ENCODE measurements around the gene TEX26. TPM values are rescaled to one million over a fixed set of nuclear protein-coding genes. Genes with fewer than 3 reads are reported as not detected.

TEX26 gene
- not detected in 2 replicates for total RNA-seq

DNA sequence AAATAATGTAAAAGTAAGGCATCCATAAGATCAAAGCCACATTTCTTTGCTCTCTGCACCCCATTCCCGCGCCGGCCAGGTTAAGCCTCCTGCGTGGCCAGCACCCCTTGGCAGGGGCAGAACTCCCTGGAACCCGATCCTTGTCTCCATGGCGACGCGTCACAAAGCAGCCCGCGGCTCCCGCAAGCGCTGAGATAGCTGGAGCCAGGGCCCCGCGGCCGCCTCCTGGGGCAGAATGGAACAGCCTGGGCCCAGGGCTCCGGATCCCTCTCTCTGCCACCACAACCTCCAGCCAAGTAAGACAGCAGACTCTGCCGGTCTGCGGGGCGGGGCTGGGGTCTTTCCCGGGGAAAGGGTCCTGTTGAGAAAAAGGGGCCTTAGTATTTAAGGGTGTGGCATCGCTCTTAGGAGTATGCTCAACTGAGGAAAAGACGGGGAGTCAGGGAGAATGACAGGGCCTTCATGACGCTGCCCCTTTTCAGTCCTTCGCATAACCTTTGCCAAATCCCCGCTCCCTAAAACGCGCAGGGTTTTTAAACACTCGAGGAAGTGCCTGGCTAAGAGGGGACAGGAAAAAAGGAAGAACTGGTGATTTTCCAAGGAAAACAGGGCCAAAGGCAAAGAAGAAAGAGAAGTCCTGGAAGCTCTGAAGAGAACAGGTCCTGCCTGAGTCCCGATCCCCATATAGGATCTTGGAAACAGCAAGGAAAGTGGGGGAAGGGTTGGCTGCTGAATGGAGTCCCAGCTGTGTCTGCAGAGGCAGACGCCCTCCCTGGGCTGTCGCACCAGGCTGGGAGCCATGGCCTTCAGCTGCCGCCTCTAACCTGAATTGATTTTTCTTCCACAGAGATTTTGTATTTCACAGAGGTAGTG is at the start of gene TEX26:
TEX26 (plus strand) TSS at position 176 of the 873 bp plus-strand sequence; CDS start at position 236, 60 bp downstream.

GRCh38 chr13:30905932-30906383 is 26.5 kb upstream of the TEX26 start, which contains the start of gene MEDAG:
Gene MEDAG (plus strand): TSS chr13:30906271. CDS start chr13:30906516, 245 bp downstream.

Other genes starting within 250 kb of the TEX26 start
- 0.25 and 1.1 TPM in 2 replicates for gene ALOX5AP, start 197.1 kb upstream of the TEX26 start, total RNA-seq
- gene MEDAG, start 26.4 kb upstream of the TEX26 start, total RNA-seq, result 78.1 and 87.4 TPM in 2 replicates
- gene HSPH1, start 229.2 kb downstream of the TEX26 start, total RNA-seq, result 30.1 and 37.4 TPM in 2 replicates

All from cardiac ventricle fibroblast (primary cell).